H1 (cell line): ENCODE measurements around the gene ZNF280B. TPM values are rescaled to one million over a fixed set of nuclear protein-coding genes. Genes with fewer than 3 reads are reported as not detected.
"Not testable (repeated sequence)": the region's sequence is repeated elsewhere in the genome, so short reads cannot be mapped to it uniquely, and the experiment has no call there.

ENCODE experiments used
- CTCF ChIA-PET: fragments of 300-600 bp; sonication (Branson Sonifier 250); formaldehyde crosslinking; loops from one replicate; lab custom pipeline; 2021; ENCODE audit not compliant: partially characterized antibody; lab: Charles Lee
- POLR2A ChIA-PET: fragments of 300-600 bp; sonication (Branson Sonifier 250); formaldehyde crosslinking; loops from one replicate; lab custom pipeline; 2021; ENCODE audit warnings: inconsistent platforms; ENCODE audit not compliant: partially characterized antibody; lab: Charles Lee
- DNase-seq, 2 experiments: peaks; one replicate each; pipeline versions ENCODE4 v3.0.0 to v3.0.0-alpha.2; 2010 to 2022; ENCODE audit warnings: low spot score in 2 of 2, low read depth in 1 of 2, mixed read lengths in 1 of 2
- FAIRE-seq: peaks from 2 replicates; lab custom pipeline; 2011; peaks lifted over from hg19 to GRCh38; lab: Jason Lieb, UNC
- H2AFZ ChIP-seq: 2 replicates; pipeline ENCODE4 v1.8.1; 2012; ENCODE audit warnings: low read length, inconsistent platforms
- H2AK5ac ChIP-seq: 2 replicates; pipeline ENCODE4 v1.6.1; 2013; ENCODE audit warnings: low read depth, low read length
- H2BK120ac ChIP-seq: replicated peaks from 2 replicates; pipeline ENCODE3; 2013; ENCODE audit warnings: low read depth, low read length, inconsistent platforms
- H2BK12ac ChIP-seq: 2 replicates; pipeline ENCODE4 v1.6.1; 2013; ENCODE audit warnings: low read depth, low read length
- H2BK15ac ChIP-seq: 2 replicates; pipeline ENCODE4 v1.6.1; 2013; ENCODE audit warnings: low read length
- H2BK20ac ChIP-seq: 2 replicates; pipeline ENCODE4 v1.6.1; 2013; ENCODE audit warnings: low read length
- H2BK5ac ChIP-seq: 2 replicates; pipeline ENCODE4 v1.6.1; 2013; ENCODE audit warnings: low read depth, low read length
- H3K14ac ChIP-seq: 2 replicates; pipeline ENCODE4 v1.6.1; 2013; ENCODE audit warnings: inconsistent platforms; ENCODE audit not compliant: insufficient read length
- H3K18ac ChIP-seq: 2 replicates; pipeline ENCODE4 v1.6.1; 2013; ENCODE audit warnings: low read length; ENCODE audit errors: extremely low read depth
- H3K23ac ChIP-seq: 2 replicates; pipeline ENCODE4 v1.6.1; 2013; ENCODE audit warnings: inconsistent platforms; ENCODE audit not compliant: insufficient read length
- H3K23me2 ChIP-seq: 2 replicates; pipeline ENCODE4 v1.6.1; 2013; ENCODE audit warnings: low read depth, low read length
- H3K27ac ChIP-seq: 2 replicates; pipeline ENCODE4 v1.6.1; 2011; ENCODE audit warnings: low read depth, low read length, inconsistent platforms
- H3K27me3 ChIP-seq, 4 experiments: replicated peaks in 1 of 4; 1 replicate in 1 of 4; 2 replicates in 3 of 4; pipeline versions ENCODE4 v1.6.1 to v1.8.1; 2011 to 2013; ENCODE audit warnings: low read length in 3 of 4, mild to moderate bottlenecking in 3 of 4, inconsistent platforms in 2 of 4, mixed read lengths in 2 of 4, moderate library complexity in 1 of 4; ENCODE audit not compliant: control insufficient read depth in 3 of 4, insufficient read depth in 3 of 4; ENCODE audit errors: extremely low read depth in 1 of 4
- H3K36me3 ChIP-seq, 4 experiments: 2 replicates each; pipeline versions ENCODE4 v1.6.1 to v1.8.1; 2011 to 2013; ENCODE audit warnings: mild to moderate bottlenecking in 4 of 4, low read length in 3 of 4, moderate library complexity in 2 of 4, control low read depth in 1 of 4, inconsistent platforms in 1 of 4; ENCODE audit not compliant: insufficient read depth in 4 of 4, control insufficient read depth in 2 of 4
- H3K4ac ChIP-seq: replicated peaks from 2 replicates; pipeline ENCODE3; 2013; ENCODE audit warnings: low read length, low read depth, mixed read lengths, inconsistent platforms; ENCODE audit not compliant: insufficient read length
- H3K4me1 ChIP-seq, 4 experiments: replicated peaks in 1 of 4; 1 replicate in 1 of 4; 2 replicates in 3 of 4; pipeline versions ENCODE4 v1.6.1 to v1.8.1; 2011 to 2013; ENCODE audit warnings: low read length in 3 of 4, inconsistent platforms in 2 of 4, mixed read lengths in 1 of 4; ENCODE audit not compliant: insufficient read depth in 4 of 4, control insufficient read depth in 3 of 4
- H3K4me2 ChIP-seq, 2 experiments: 2 replicates each; pipeline versions ENCODE4 v1.6.1 to v1.8.1; 2011 to 2013; ENCODE audit warnings: low read depth in 2 of 2, low read length in 2 of 2, control low read depth in 1 of 2, inconsistent platforms in 1 of 2, mild to moderate bottlenecking in 1 of 2; ENCODE audit not compliant: insufficient read depth in 1 of 2
- H3K4me3 ChIP-seq, 4 experiments: fragments of 200-600, 300-600 bp in 1 of 4; sonication (generic), shearing (Covaris generic), sonication (Bioruptor Twin) in 1 of 4; 2 replicates each; pipeline versions ENCODE4 v1.5.1 to v1.8.1; 2011 to 2016; ENCODE audit warnings: low read length in 4 of 4, low read depth in 3 of 4, control low read depth in 2 of 4, inconsistent platforms in 2 of 4, mild to moderate bottlenecking in 2 of 4, mixed read lengths in 1 of 4, moderate library complexity in 1 of 4; ENCODE audit not compliant: insufficient read depth in 2 of 4; ENCODE audit errors: extremely low read depth in 1 of 4
- H3K56ac ChIP-seq: replicated peaks from 2 replicates; pipeline ENCODE3; 2013; ENCODE audit warnings: low read depth, mild to moderate bottlenecking, mixed read lengths, low read length, inconsistent platforms; ENCODE audit not compliant: insufficient read length
- H3K79me1 ChIP-seq: 2 replicates; pipeline ENCODE4 v1.6.1; 2013; ENCODE audit warnings: low read depth, low read length, control low read depth
- H3K79me2 ChIP-seq, 2 experiments: 2 replicates each; pipeline versions ENCODE4 v1.6.1 to v1.8.1; 2012 to 2013; ENCODE audit warnings: low read length in 2 of 2, mild to moderate bottlenecking in 2 of 2, inconsistent platforms in 1 of 2; ENCODE audit not compliant: insufficient read depth in 2 of 2, control insufficient read depth in 1 of 2
- H3K9ac ChIP-seq, 4 experiments: replicated peaks in 1 of 4; 1 replicate in 1 of 4; 2 replicates in 3 of 4; pipeline versions ENCODE4 v1.6.1 to v1.8.1; 2011 to 2013; ENCODE audit warnings: low read depth in 3 of 4, low read length in 3 of 4, control low read depth in 2 of 4, mild to moderate bottlenecking in 2 of 4, moderate library complexity in 2 of 4, inconsistent platforms in 1 of 4; ENCODE audit errors: extremely low read depth in 1 of 4
- H3K9me3 ChIP-seq, 2 experiments: 2 replicates each; pipeline versions ENCODE4 v1.6.1 to v1.8.1; 2012 to 2013; ENCODE audit warnings: mild to moderate bottlenecking in 2 of 2, moderate library complexity in 2 of 2, control low read depth in 1 of 2, inconsistent platforms in 1 of 2, low read depth in 1 of 2, low read length in 1 of 2, mixed read lengths in 1 of 2; ENCODE audit not compliant: insufficient read depth in 2 of 2
- H4K20me1 ChIP-seq, 2 experiments: replicated peaks in 1 of 2; 2 replicates each; pipeline versions ENCODE3 to v1.8.1; 2011 to 2013; ENCODE audit warnings: inconsistent platforms in 2 of 2, low read length in 2 of 2, mild to moderate bottlenecking in 1 of 2; ENCODE audit not compliant: insufficient read depth in 2 of 2, control insufficient read depth in 1 of 2
- H4K5ac ChIP-seq: 2 replicates; pipeline ENCODE4 v1.6.1; 2013; ENCODE audit warnings: low read length, low read depth, mixed read lengths, inconsistent platforms; ENCODE audit not compliant: insufficient read length
- H4K8ac ChIP-seq: 2 replicates; pipeline ENCODE4 v1.8.0; 2013; ENCODE audit warnings: mild to moderate bottlenecking, moderate library complexity, low read length, inconsistent platforms; ENCODE audit not compliant: insufficient read depth; ENCODE audit errors: extremely low read depth
- H4K91ac ChIP-seq: replicated peaks from 2 replicates; pipeline ENCODE3; 2013; ENCODE audit warnings: low read length, mixed read lengths, inconsistent platforms; ENCODE audit not compliant: insufficient read length
- WGBS, 2 experiments: shearing (Covaris generic) in 1 of 2; methylation state at CpG; one replicate each; pipeline versions ENCODE4 v1.1.6 to v1.1.7; 2013 to 2015; ENCODE audit warnings: low lambda C conversion rate in 2 of 2, mixed read lengths in 2 of 2, inconsistent platforms in 1 of 2, low coverage in 1 of 2, missing lambda C conversion rate in 1 of 2; ENCODE audit not compliant: insufficient replicate concordance in 2 of 2, insufficient coverage in 1 of 2, insufficient read length in 1 of 2; ENCODE audit errors: extremely low coverage in 1 of 2, missing lambda C conversion rate in 1 of 2; 5-methylcytosine and 5-hydroxymethylcytosine counted together
- polyA plus RNA-seq, 7 experiments: library from polyadenylated mRNA; depleted of rRNA in 3 of 7; stranded (reverse) in 5 of 7; unstranded in 2 of 7; fragments of >200 nt in 5 of 7; fragments of 200-250 nt in 2 of 7; gene quantifications; 1 replicate in 5 of 7; 2 replicates in 1 of 7; 4 replicates in 1 of 7; pipeline versions ENCODE4 v1.2.1 to v1.2.3, GENCODE V29; 2011 to 2013; ENCODE audit warnings: missing spikeins in 2 of 7, mixed read lengths in 2 of 7
- total RNA-seq: library from RNA; stranded (reverse); fragmentation: NEBNext Ultra II Directional; extraction: Animal tissue kit (Norgen Biotek cat#: 25700); gene quantifications from 2 replicates; pipeline ENCODE4 v1.2.1, GENCODE V29; 2021

Gene ZNF280B
- total and polyA plus RNA-seq, 2 of the 8 experiments (the other 6 are each of a cell fraction or from before 2014, with no cell fraction given) = 4.8 to 11.7 TPM

DNA sequence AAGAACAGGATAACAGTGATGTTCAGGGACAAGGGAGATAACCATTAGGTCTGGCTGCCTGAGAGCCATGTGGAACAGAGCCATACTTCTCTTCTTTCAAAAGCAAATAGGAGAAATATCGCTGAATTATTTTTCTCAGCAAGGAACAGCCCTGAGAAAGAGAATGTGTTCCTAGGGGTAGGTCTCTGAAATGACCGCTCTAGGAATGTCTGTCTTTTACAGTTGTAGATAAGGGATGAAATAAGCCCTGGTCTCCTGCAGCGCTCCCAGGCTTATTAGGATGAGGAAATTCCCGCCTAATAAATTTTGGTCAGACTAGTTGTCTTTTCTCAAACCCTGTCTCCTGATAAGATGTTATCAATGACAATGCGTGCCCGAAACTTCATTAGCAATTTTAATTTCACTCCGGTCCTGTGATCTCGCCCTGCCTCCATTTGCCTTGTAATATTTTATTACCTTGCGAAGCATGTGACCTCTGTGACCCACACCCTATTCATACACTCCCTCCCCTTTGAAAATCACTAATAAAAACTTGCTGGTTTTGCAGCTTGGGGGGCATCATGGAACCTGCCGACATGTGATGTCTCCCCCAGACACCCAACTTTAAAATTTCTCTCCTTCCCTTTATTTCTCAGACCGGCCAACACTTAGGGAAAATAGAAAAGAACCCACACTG, 39.6 kb downstream of the ZNF280B start:
- CTCF ChIA-PET = interaction anchor here (0.6 to 0.9 kb wide), 2 partner anchors 112 to 358 kb away, joined by 3 read pairs; no protein-coding TSS in a partner anchor
- H3K4me2 ChIP-seq, H3K4ac ChIP-seq, H3K56ac ChIP-seq, H2BK12ac ChIP-seq, H3K4me1 ChIP-seq, H4K20me1 ChIP-seq, H2BK120ac ChIP-seq, H4K91ac ChIP-seq, H3K27ac ChIP-seq, H3K4me3 ChIP-seq, POLR2A ChIA-PET, H3K23ac ChIP-seq, H4K8ac ChIP-seq, H2BK5ac ChIP-seq, H4K5ac ChIP-seq, H2BK20ac ChIP-seq, H2AK5ac ChIP-seq, H3K14ac ChIP-seq, H3K36me3 ChIP-seq, H3K23me2 ChIP-seq, H3K9ac ChIP-seq, H2BK15ac ChIP-seq, FAIRE-seq, H3K18ac ChIP-seq, H3K79me2 ChIP-seq, H2AFZ ChIP-seq, DNase-seq, H3K79me1 ChIP-seq: not testable (repeated sequence)
- 85% methylated on average over 11 of the region's 11 CpGs; no CpG with 5 or more reads in 1 of the 2 experiments for WGBS, 2 experiments
- Histone ChIP-seq H3K9me3 (peaks cover 6 to 11% of the 10 kb centered on the region in 2 experiments), H3K27me3 (peaks cover 1 to 25% (median 15%) of the 10 kb centered on the region in 4 experiments; a peak in 5 of 7 replicates)
